NCI-H748 (cell line): ENCODE results near the gene PRUNE2.

Source experiments
- DNase-seq: peaks from one replicate; lab custom pipeline; 2025; ENCODE audit not compliant: unreplicated experiment; lab: John Stamatoyannopoulos, UW

PRUNE2 gene

DNA sequence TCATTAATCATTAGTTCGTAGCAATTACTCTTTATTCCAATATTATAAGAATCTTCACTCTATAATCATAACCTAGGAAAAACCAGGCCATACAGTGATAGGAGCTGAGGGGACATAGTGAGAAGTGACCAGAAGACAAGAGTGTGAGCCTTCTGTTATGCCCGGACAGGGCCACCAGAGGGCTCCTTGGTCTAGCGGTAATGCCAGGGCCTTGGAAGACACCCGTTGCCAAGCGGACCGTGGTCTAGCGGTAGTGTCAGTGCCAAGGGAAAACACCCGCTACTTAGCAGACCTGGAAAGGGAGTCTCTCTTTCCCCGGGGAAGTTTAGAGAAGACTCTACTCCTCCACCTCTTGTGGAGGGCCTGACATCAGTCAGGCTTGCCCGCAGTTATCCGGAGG is 239.9 kb downstream of the PRUNE2 start:
- peak; percentile 45 for DNase-seq

DNA sequence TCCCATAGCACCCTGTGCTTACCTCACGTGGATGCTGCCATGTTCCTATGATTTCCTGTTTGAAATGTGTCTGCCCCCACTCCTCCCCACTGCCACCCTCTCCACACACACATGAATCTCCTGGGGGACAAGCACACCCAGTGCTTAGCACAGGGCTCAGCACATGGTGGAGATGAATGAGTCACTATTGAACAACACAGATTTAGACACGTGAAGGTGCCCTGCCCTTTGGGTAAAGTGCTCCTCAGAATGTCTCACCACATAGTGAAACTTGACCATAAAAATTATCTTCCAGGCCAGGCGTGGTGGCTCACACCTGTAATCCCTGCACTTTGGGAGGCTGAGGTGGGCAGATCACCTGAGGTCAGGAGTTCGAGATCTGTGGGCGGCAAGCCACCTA is 240.5 kb downstream of the PRUNE2 start:
- no peak for DNase-seq

DNA sequence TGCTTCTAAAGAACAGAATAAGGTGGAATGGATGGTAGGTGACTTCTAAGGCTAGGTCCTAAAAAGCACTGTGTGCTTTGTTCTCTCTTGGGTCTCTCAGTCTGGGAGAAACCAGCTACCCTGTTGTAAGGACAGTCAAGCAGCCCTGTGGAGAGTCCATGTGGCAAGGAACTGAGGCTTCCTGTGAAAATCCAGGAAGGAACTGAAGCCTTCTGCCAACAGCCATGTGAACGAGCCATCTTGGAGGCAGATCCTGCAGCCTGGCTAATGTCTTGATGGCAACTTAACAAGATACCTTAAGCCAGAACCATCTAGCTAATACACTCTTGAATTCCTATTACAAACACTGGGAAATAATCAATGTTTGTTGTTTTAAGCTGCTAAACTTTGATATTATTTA is 241.8 kb downstream of the PRUNE2 start:
- DNase-seq = no peak

DNA sequence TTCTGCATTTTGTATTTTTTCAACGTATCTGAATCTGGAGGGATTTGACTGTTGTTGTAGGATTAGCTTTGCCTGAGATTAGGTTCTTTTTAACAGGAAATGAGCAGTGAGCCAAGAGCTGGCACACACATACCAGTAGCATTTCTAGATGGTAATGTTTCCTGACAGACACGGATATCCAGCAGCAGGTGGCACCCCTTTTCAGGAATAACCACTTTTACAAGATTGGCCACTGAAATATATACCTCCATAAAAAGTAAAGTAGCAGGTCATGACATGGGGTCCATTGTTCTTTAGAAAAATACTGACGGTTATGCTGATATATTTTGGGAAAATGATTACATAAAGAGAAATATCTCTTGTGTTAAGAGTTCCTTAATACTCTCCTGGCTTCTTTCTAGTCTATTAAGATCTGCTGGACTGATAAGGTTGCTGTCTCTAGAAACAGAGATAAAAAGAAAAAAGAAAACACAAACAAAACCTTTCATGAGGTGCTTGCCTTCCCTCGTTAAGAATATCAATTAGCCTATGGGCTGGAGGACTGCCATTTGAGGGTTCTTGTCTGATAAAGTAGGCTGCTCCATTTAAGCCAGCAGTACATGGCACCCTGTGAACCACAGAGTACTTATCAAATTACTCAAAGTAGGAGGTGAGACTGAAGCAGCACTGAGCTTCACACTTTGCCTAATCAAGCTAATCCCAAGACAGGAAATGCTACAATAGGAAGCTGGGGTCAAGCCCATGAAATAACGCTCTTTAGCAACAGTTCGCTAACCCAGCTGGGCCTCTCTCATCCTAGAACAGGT is 243.2 kb downstream of the PRUNE2 start:
- peak; percentile 53 for DNase-seq

DNA sequence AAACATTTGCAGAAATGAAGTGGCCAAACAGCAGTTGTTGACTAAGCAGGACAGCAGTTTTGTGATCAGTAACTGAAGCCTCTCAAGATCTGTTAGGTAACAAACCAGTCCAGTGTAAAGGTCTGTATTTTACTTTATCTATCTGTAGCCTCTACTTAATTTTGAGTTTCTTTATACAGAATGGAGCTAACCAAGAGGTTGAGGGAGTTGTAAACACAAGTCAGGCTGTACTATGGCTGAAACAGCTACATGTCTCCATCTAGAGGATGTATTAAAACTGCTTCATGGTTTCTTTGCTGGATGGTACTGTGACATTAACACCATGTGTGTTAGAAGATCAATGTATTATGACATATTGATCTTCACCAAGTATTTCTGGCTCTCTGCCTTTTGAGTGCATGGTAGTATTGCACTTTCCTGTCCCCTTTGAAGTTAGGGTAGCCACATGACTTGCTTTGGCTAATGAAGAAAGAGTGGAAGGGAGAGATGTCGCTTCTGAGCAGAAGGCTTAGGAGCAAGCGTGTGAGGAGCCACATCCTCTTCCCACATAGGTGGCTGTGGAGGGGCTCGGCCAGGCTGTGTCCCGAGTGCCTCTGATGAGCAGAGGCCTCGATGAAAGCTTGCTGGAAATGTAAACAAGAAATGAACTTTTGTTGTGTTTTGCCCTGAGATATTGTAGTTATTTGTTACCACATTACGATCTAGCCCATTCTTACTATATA is 247.2 kb downstream of the PRUNE2 start:
- peak; percentile 46 for DNase-seq

DNA sequence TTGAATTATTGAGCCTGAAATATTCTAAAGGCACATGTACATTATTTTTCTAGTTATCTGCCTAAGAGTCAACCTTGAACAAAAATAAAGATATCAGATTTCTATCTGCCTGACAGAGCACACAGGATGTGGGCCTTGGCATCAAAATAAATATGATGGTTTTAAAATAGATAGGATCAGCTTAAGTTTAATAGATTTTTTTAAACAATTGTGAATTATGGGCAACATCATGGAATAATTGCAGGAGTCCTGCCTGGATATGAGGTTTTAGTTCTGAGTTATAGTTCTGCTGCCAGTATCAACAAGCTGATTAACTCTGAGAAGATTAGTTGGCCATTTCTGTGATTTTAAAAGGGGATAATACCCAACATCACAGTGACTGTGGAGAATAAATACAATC is 248.6 kb downstream of the PRUNE2 start:
- DNase-seq = no peak

DNA sequence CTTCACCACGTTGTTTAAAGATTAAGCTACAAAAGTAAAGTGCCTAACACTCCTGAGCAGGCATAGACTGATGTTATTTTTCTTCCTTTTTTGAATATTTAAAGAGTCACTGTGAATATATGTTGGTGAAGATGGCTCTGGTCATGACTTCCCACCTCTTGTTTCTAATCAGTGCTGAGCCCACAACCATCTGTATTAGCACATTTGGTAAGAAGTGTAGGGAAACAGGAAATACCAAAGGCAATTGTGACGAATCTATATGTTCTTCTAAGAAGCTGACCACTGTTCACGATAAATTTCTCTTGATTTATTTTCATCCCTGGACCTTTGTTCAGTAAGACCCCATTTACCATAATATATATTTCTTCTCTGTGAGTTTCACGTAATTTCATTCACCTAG is 249.9 kb downstream of the PRUNE2 start:
- no peak for DNase-seq

DNA sequence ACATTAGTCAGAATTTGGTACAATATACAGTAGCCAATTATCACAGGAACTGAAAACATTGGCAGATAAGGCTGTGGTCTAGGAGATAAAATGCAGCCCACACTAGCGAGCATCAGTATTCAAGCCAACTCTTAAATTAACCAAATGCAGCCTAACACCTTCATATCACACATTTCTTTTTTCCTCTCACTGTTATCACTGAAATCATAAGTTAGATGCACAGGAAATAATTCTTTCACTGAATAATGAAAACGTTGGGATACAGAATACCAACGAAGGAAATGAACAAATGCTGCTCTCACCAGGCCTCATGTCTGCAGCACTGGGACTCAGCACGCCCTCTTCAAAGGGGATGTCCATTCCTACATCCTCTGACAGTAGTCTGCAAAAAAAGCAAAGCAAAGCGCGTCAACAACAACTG is 250.8 kb downstream of the PRUNE2 start:
- no peak for DNase-seq

DNA sequence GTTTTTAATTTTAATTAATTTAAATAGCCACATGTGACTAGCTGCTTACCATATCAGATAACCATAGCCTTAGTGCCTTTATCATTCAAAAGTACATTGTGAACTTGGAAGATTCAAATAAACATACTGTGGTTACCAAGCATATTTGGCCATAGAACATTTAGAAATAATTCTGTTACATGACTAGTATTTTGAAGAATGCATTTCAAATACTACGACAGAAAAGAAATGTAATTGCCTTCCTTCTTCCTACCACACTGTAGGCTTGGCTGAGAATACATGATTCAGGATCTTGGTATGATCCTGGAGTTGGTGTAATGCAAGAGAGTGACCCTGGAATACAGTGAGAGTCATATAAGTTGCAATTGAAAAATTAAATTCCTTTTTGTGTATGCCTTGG is 251.3 kb downstream of the PRUNE2 start:
- DNase-seq = no peak

DNA sequence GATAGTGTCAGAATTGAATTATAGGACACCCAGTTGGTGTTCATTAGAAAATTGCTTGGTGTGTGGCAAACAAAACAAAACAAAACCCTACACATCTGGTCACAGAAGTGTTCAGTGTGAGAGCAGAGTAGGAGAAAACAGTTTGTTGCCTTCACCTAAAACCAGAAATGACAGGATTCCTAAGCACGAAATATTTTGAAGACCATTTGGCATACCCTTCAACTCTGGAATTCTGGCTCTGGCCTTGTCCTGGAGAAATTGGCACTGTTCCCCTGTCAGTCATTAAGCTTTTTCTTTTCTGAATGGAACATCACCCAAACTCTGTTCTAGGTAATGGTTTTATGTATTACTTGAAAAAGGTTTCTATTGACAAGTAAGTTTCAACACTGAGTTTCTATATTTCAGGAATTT is 251.9 kb downstream of the PRUNE2 start:
- no peak for DNase-seq

DNA sequence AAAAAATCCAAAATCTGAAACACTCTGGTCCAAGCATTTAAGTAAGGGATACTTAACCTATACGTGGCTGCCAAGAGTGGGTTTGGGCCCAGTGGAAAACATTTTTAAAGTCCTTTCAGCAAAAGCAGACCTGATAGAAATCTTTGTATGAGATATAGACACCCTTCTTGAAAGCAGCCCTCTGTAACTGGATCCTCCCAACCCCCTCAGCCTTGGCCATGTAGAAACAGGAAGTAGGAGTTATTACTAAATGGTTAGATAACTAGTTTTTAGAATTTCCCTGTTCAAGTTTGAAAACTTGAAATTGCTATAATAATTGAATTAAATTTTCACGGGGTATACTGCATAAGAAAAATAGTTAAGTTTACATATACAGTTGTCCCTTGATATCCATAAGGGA is 253.0 kb downstream of the PRUNE2 start:
- DNase-seq = no peak

DNA sequence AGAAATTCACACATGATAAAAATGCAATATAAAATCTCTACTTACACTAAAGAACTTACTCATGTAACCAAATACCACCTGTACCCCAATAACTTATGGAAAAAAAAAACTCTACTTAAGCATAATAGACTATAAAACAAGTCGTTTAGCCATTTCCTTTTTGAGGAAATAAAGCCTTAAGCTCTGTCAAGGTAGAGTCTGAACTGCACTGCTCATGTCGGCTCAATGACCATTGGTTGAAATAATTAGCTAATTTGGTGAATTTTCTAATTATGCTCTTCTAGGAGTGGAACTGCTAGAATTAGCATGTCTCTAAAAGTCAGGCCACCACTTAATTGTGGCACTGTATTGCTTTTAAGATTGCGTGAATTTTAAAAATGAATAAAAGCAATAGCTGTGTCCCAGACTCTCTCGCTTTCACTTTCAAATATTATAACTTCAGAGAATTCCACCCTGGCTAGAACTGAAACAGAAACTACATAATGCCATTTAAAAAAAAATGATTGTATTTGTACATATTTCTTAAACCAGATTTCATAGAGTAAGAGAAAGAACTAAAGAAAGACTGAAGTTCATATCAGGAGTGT is 254.7 kb downstream of the PRUNE2 start:
- no peak for DNase-seq

DNA sequence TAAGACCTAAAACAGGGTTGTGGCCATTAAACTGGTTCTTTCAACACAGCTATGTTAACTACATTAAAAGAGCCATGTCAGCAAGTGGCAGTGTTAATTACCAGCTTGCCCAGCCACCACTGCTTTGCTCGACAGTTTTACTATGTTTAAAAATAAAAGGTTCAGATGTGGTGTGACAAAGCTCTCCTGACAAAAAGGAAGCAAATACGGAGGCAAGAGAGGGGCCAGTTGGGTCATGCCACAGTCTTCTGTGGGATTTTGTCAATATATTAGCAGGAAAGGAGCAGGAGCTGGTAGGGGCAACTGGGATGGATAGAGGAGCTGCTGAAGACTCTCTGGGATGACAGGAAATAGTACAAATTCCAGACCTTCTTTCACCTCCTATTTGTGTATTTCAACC is 255.2 kb downstream of the PRUNE2 start:
- no peak for DNase-seq

DNA sequence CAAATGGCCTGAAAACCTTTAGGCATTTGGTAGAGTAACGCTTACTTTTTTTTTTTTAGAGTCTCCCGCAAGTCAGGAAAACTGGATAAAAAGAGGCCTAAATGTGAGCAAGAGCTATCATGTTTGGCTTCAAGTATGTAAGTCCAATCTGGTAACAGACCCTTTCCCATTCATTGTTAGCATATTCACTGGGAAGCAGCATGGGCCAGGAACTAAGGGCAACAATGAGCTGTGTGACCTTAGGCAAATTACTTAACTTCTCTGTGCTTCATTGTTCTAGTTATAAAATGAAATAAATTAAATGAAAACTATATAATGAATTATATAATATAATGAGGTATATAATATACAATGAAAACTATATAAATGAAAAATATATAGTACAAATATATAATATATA is 256.0 kb downstream of the PRUNE2 start:
- DNase-seq = no peak

DNA sequence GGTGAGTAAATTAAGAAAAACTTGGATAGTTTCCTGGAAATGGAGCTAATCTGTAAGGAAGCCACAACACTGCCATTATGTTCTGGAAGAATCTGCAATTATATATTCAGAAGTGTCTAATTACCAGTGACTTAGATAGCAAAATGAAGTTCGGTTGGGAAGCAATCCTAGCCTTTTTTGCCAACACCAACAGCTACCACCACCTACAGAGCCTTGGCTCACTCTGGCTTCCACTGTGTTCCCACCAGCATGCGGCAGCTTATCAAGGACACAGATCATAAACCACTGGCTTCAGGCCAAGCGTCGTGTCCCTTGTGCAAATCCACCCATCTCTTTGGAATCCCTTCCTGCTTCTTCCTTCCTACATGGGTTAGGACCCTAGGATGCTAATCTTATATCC is 259.7 kb downstream of the PRUNE2 start:
- peak; percentile 73 for DNase-seq

DNA sequence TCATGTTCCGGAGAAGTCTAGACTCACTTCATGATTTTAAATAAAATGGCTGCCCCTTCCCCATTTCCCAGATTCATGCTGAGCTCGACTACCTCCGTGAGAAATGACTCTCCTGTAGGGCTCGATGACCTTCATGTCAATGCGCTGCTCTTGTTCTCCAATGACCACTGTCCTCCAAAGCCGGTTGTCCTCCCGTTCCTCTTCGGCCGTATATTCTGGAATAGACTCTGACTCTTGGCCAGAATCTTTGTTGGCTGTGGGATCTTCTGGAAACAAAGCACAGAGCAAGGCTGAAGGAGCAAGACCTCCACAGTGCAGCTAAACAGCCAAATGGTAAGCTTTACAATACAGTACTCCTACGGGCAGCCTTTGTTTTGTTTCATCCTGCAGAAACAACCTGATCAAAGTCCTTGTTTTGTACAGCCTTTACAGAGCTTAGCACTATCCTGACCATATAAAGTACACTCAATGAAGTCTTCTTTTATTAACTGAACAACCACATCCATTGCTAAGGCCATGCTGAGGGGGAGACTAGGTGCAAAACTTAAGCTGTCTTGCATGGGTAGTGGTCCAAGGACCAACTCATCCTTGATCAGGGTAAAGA is 261.2 kb downstream of the PRUNE2 start:
- no peak for DNase-seq

DNA sequence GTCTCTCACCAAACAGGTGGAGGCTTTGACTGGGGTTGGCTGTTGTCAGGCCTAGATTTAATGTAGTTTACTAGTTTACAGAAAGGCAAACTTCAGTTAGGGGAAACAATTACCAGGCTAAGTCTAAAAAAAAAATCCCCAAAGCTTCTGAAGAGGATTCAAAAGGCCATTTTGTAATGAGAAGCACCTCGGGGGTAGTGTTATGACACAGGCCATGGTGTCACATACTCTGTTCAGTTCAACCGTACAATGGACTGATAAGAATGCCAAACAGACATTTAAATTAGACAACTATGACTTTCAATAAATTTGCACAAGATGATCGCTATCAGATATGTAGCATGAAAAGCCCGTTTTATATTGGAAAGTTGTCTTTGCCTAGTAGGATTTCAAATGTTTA is 261.7 kb downstream of the PRUNE2 start:
- DNase-seq = no peak

DNA sequence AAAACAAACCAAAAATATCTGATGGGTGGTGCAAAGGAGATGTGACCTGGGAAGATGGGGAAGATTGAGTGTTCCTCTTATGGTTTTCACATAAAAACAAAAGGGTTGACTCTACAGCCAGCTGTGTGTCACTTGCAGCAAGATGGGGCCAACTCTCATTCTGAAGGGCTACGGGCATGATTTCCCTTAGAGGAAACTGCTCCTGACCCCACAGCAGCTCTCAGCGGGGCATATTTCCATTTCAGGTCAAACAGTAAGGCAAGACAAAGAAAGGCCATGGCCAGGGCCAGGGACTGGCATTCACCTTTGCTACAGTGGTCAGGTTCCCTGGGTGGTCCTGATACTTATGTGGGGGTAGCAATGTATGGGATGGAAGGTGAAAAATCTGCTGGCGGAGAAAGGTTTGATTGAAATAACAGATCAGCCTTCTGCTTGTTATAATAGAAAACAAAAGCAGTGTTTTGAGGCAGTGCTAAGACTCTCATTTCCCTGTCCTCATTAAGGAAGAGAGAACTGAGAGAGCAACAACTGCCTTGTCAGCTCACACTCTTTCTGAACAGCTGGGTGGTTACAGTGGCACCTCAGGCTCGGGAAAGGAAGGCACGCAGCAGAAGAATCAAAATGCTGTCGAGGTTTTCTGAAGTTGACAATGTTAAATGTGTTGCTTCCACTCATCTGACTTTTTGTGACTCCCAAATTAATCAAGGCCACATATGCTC is 262.4 kb downstream of the PRUNE2 start:
- DNase-seq = no peak

DNA sequence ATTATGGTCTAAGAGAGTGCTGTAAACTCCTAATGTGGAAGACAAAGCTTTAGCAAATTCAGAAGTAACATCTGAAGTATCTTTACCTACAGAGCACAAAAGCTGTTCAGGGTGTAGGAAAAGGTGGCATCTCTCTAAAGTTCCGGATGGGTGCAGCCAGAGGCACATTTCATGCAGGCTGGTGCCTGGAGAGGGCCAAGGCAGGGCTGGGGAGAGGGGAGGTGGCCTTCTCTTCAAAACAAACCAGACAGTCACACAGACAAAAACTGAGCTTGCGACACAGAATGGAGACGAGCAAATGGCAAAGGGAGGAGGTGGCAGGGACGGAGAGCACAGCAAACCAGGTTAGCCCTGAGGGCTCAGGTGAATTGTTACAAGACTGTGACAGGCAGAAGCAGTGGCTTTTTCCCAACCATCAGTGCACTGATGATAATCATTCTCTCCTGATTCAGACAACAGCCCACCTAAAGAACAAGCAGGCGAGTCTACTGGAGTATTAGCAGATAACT is 263.2 kb downstream of the PRUNE2 start:
- DNase-seq = no peak

DNA sequence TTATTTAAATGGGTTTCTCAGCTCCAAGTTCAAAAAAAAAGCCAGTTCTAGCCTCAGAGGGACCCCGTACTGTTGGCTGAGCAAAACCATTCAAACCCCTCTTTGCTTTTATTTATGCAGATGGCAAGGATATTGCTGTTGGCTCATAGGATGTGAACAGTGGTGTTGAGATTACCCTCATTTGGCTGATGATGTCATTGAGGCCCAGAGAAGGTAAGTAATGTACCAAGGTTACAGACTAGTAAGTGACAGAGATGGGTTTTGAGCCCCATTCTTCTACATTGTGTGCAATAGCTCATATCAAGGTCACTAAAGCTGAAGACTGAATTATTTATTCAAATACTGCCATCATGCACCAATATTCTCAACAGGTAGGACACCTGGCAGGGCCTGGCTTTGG is 263.8 kb downstream of the PRUNE2 start:
- no peak for DNase-seq

DNA sequence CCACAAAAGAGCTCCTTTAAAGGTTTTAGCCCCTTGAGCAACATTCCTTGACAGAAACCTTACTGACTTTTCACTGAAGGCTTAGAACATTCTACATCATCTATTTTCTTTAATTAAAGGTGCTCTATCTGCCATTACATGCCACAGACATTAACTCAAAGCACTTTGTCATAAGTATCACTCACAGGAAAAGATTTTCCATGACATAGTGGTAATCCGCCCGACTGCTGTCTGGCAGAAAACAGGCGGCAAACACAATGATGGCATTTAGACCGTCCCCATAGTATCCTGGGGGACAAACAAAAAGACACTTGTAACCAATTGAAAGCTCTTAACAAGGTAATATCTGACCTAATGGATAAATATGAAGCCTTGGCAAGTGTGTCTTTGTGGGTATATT is 267.9 kb downstream of the PRUNE2 start:
- DNase-seq = no peak
